ENCODE results near the gene CRAT. TPM values are rescaled to one million over a fixed set of nuclear protein-coding genes. Genes with fewer than 3 reads are reported as not detected.

The CRAT gene
- total RNA-seq, 4 donors from 2014 or later: 59.6 to 91.2 (median 67.5) TPM

GRCh38 chr9:129109537-129109903 is 1.1 kb downstream of the CRAT start:
- 24% methylated on average over 4 of the region's 7 CpGs; no CpG with 5 or more reads in 1 of the 2 donors for WGBS, 2 donors (ENCODE audit: low coverage in 1 of 2)
- Histone ChIP-seq H3K27me3 (no peaks in the 10 kb centered on the region), H3K4me1 (peaks cover 0 to 54% (median 27%) of the 10 kb centered on the region in 3 donors), H3K36me3 (peaks cover 0 to 31% of the 10 kb centered on the region in 2 donors), H3K4me3 (peak overlapping the region; percentile 90 to 97), H3K27ac (peak overlapping the region in 3 of 4 donors; percentile 94 to 98 (median 97)), H3K9me3 (no peaks in the 10 kb centered on the region)
- ATAC-seq: peak; percentile 28
- TF ChIP-seq EP300 (IDR thresholded peaks at IDR 0.05) (no peak), CTCF (IDR thresholded peaks at IDR 0.05) (peak in 2 of 4 experiments; percentile 14 to 16)

- no peak for TF ChIP-seq POLR2AphosphoS5 (IDR thresholded peaks at IDR 0.05)
- TF ChIP-seq EP300 (IDR thresholded peaks at IDR 0.05): no peak
- TF ChIP-seq POLR2A (IDR thresholded peaks at IDR 0.05): no peak
- TF ChIP-seq CTCF (IDR thresholded peaks at IDR 0.05): no peak
- ATAC-seq: no peak
- Histone ChIP-seq H3K27ac (peak overlapping the region in 3 of 4 donors; percentile 94 to 98 (median 97)), H3K27me3 (no peaks in the 10 kb centered on the region), H3K4me1 (peaks cover 0 to 49% (median 27%) of the 10 kb centered on the region in 3 donors), H3K9me3 (no peaks in the 10 kb centered on the region), H3K4me3 (peak overlapping the region in 1 of 2 donors; percentile 97), H3K36me3 (peaks cover 0 to 34% of the 10 kb centered on the region in 2 donors)
- 20 to 37% methylated on average over 3 to 5 of the region's 10 CpGs for WGBS, 2 donors (ENCODE audit: low coverage in 1 of 2)
Measured at GRCh38 chr9:129108805-129109536, 1.6 kb downstream of the CRAT start.

- no peaks in the 10 kb centered on the region for H3K27me3 ChIP-seq
- 97% methylated on average over 5 of the region's 13 CpGs; no CpG with 5 or more reads in 1 of the 2 donors for WGBS, 2 donors (ENCODE audit: low coverage in 1 of 2)
- no peak overlapping the region for H3K4me3 ChIP-seq
- peak overlapping the region in 1 of 4 donors; percentile 94 for H3K27ac ChIP-seq
- no peak for ATAC-seq
- no peaks in the 10 kb centered on the region for H3K9me3 ChIP-seq
- TF ChIP-seq CTCF (IDR thresholded peaks at IDR 0.05) (no peak), POLR2AphosphoS5 (IDR thresholded peaks at IDR 0.05) (no peak), EP300 (IDR thresholded peaks at IDR 0.05) (no peak), POLR2A (IDR thresholded peaks at IDR 0.05) (no peak)
- peaks cover 0 to 42% (median 27%) of the 10 kb centered on the region in 3 donors for H3K4me1 ChIP-seq
- H3K36me3 ChIP-seq: peaks cover 0 to 41% of the 10 kb centered on the region in 2 donors
Measured at GRCh38 chr9:129108083-129108804, 2.3 kb downstream of the CRAT start.

- peaks cover 0 to 36% (median 26%) of the 10 kb centered on the region in 3 donors for H3K4me1 ChIP-seq
- WGBS, 2 donors (ENCODE audit: low coverage in 1 of 2): 85 to 90% methylated on average over 4 to 7 of the region's 13 CpGs
- TF ChIP-seq EP300 (IDR thresholded peaks at IDR 0.05) (no peak), CTCF (IDR thresholded peaks at IDR 0.05) (no peak), POLR2A (IDR thresholded peaks at IDR 0.05) (no peak), POLR2AphosphoS5 (IDR thresholded peaks at IDR 0.05) (no peak)
- H3K27me3 ChIP-seq: no peaks in the 10 kb centered on the region
- peaks cover 0 to 44% of the 10 kb centered on the region in 2 donors for H3K36me3 ChIP-seq
- no peak overlapping the region for H3K4me3 ChIP-seq
- ATAC-seq: no peak
- H3K27ac ChIP-seq: no peak overlapping the region
- H3K9me3 ChIP-seq: no peaks in the 10 kb centered on the region
Measured at GRCh38 chr9:129107651-129108050, 2.9 kb downstream of the CRAT start.
